Adrenal gland (tissue), 12 donors: ENCODE data around the gene IGFBPL1. TPM values are rescaled to one million over a fixed set of nuclear protein-coding genes. Genes with fewer than 3 reads are reported as not detected.

Experiments
- DNase-seq, 7 donors: peaks; one replicate each; pipeline ENCODE4 v3.0.0-alpha.2; 2019 to 2020
- H3K27ac ChIP-seq, 5 donors: fragments of 200-600 bp; sonication (generic) in 4 of 5; 1 replicate in 3 of 5; 2 replicates in 2 of 5; pipeline versions ENCODE4 v1.5.1 to v1.8.0; 2016 to 2020; ENCODE audit warnings: mild to moderate bottlenecking in 1 of 5
- H3K27me3 ChIP-seq: fragments of 200-600 bp; 2 replicates; pipeline ENCODE4 v1.8.0; 2021
- H3K36me3 ChIP-seq, 2 donors: fragments of 200-600 bp; replicated peaks in 1 of 2; 1 replicate in 1 of 2; 2 replicates in 1 of 2; pipeline versions ENCODE4 v1.5.1 to v1.8.0; 2018 to 2022
- H3K4me1 ChIP-seq, 2 donors: fragments of 200-600 bp; replicated peaks in 1 of 2; 1 replicate in 1 of 2; 2 replicates in 1 of 2; pipeline versions ENCODE4 v1.5.1 to v1.8.0; 2018 to 2021
- H3K4me3 ChIP-seq, 4 donors: fragments of 200-600 bp; sonication (generic) in 3 of 4; one replicate each; pipeline ENCODE4 v1.5.1; 2016 to 2018
- H3K9me3 ChIP-seq, 3 donors: fragments of 200-600 bp; sonication (generic) in 1 of 3; replicated peaks in 1 of 3; 1 replicate in 2 of 3; 2 replicates in 1 of 3; pipeline versions ENCODE4 v1.5.1 to v1.8.0; 2016 to 2021
- CTCF ChIP-seq, 6 experiments: fragments of 450-650 bp in 4 of 6; fragments of 200-600 bp in 2 of 6; sonication (generic) in 1 of 6; IDR thresholded peaks; 1 replicate in 5 of 6; 2 replicates in 1 of 6; pipeline versions ENCODE4 v1.5.1 to v1.8.0; 2016 to 2021; ENCODE audit warnings: antibody characterized with exemption in 6 of 6, mild to moderate bottlenecking in 2 of 6, moderate library complexity in 1 of 6
- POLR2A ChIP-seq, 2 donors: fragments of 450-650 bp; IDR thresholded peaks; one replicate each; pipeline ENCODE4 v1.6.1; 2017; ENCODE audit warnings: antibody characterized with exemption in 2 of 2, mild to moderate bottlenecking in 2 of 2, moderate library complexity in 1 of 2
- WGBS, 4 donors: extraction: QIAGEN DNeasy Blood & Tissue Kit in 2 of 4; methylation state at CpG; one replicate each; pipeline versions ENCODE4 v1.1.5 to v1.1.7; 2013 to 2017; 5-methylcytosine and 5-hydroxymethylcytosine counted together
- intact Hi-C, 2 donors: fragments of 100-400 bp; cut with DNase I; formaldehyde crosslinking; loops; one replicate each; pipeline versions ENCODE4 v1.14.1 to v1.15.0; 2022 to 2023
- polyA plus RNA-seq, 3 donors: library from polyadenylated mRNA; stranded (reverse); fragments of 200-250 nt in 2 of 3; fragments of 350-450 nt in 1 of 3; fragmentation: Illumina TruSeq in 1 of 3; extraction: RNeasy Lipid Tissue Mini Kit (QIAGEN cat#74804) in 1 of 3; gene quantifications; one replicate each; pipeline ENCODE4 v1.2.3, GENCODE V29; 2013 to 2014
- total RNA-seq, 9 donors: library from RNA; depleted of rRNA in 4 of 9; stranded (reverse); fragments of >200 nt in 4 of 9; fragments of 120-200 nt in 1 of 9; fragmentation: NEBNext Ultra II Directional in 1 of 9; extraction: Animal tissue kit (Norgen Biotek cat#: 25700) in 1 of 9; gene quantifications; one replicate each; pipeline versions ENCODE4 v1.1.0 to v1.2.4, GENCODE V29; 2013 to 2023
- donor health status: healthy with polysubstance abuse.
- donor health status: Bipolar disorder and iron deficiency.
- donor health status: DM: yes; HTN: yes; CAD: no.
- donor health status: DM: no; HTN: no; CAD: no.
- donor health status: DM: no; HTN: no; CAD: no.
- donor health status: DM: yes; HTN: yes; CAD: no.

Gene IGFBPL1
- total and polyA plus RNA-seq, 12 donors: 0.17 to 5.2 (median 1.5) TPM; not detected in 4

- Histone ChIP-seq H3K36me3 (no peaks in the 10 kb centered on the region), H3K27ac (no peak overlapping the region), H3K27me3 (no peaks in the 10 kb centered on the region), H3K4me3 (no peak overlapping the region), H3K9me3 (no peaks in the 10 kb centered on the region), H3K4me1 (no peaks in the 10 kb centered on the region)
- TF ChIP-seq POLR2A (IDR thresholded peaks at IDR 0.05) (no peak), CTCF (IDR thresholded peaks at IDR 0.05) (no peak)
- 68 to 86% (median 75%) methylated on average over 2 of the region's 2 CpGs for WGBS, 4 donors
- no peak for DNase-seq
- intact Hi-C loops: loop anchor here in 1 of 2 donors (10.0 kb wide), 1 partner anchor 61 kb away; no protein-coding TSS in a partner anchor
Measured at GRCh38 chr9:38435521-38435920, 11.3 kb upstream of the IGFBPL1 start.

- intact Hi-C loops: loop anchor here in 1 of 2 donors (10.0 kb wide), 1 partner anchor 60 kb away; no protein-coding TSS in a partner anchor
- TF ChIP-seq POLR2A (IDR thresholded peaks at IDR 0.05): no peak
- TF ChIP-seq CTCF (IDR thresholded peaks at IDR 0.05): no peak
- DNase-seq: no peak
- H3K27me3 ChIP-seq: no peaks in the 10 kb centered on the region
- H3K9me3 ChIP-seq: no peaks in the 10 kb centered on the region
- no peak overlapping the region for H3K4me3 ChIP-seq
- H3K36me3 ChIP-seq: no peaks in the 10 kb centered on the region
- no peaks in the 10 kb centered on the region for H3K4me1 ChIP-seq
- no peak overlapping the region for H3K27ac ChIP-seq
- 85 to 91% (median 90%) methylated on average over 3 of the region's 3 CpGs for WGBS, 4 donors
Measured at GRCh38 chr9:38434853-38435252, 10.6 kb upstream of the IGFBPL1 start.

GRCh38 chr9:38434365-38434764 is 10.1 kb upstream of the IGFBPL1 start:
- H3K4me1 ChIP-seq: no peaks in the 10 kb centered on the region
- H3K9me3 ChIP-seq: no peaks in the 10 kb centered on the region
- DNase-seq: no peak
- H3K27me3 ChIP-seq: no peaks in the 10 kb centered on the region
- H3K27ac ChIP-seq: no peak overlapping the region
- no peak for TF ChIP-seq CTCF (IDR thresholded peaks at IDR 0.05)
- TF ChIP-seq POLR2A (IDR thresholded peaks at IDR 0.05): no peak
- intact Hi-C loops: loop anchor here in 1 of 2 donors (10.0 kb wide), 1 partner anchor 60 kb away; no protein-coding TSS in a partner anchor
- H3K4me3 ChIP-seq: no peak overlapping the region
- H3K36me3 ChIP-seq: no peaks in the 10 kb centered on the region
- 62 to 74% (median 72%) methylated on average over 3 of the region's 3 CpGs for WGBS, 4 donors

GRCh38 chr9:38432922-38433510 is 8.8 kb upstream of the IGFBPL1 start:
- intact Hi-C loops: loop anchor here in 1 of 2 donors (10.0 kb wide), 1 partner anchor 58 kb away; no protein-coding TSS in a partner anchor
- no peak for TF ChIP-seq POLR2A (IDR thresholded peaks at IDR 0.05)
- peak; percentile 47 to 63 (median 56) for TF ChIP-seq CTCF (IDR thresholded peaks at IDR 0.05)
- DNase-seq: peak in 1 of 7 donors; percentile 18
- H3K27me3 ChIP-seq: no peaks in the 10 kb centered on the region
- H3K9me3 ChIP-seq: no peaks in the 10 kb centered on the region
- H3K27ac ChIP-seq: no peak overlapping the region
- 0 to 32% (median 12%) methylated on average over 2 to 3 of the region's 3 CpGs for WGBS, 4 donors
- no peak overlapping the region for H3K4me3 ChIP-seq
- H3K36me3 ChIP-seq: no peaks in the 10 kb centered on the region
- no peaks in the 10 kb centered on the region for H3K4me1 ChIP-seq
